ENCODE data around the gene PSMD4. TPM values are rescaled to one million over a fixed set of nuclear protein-coding genes. Genes with fewer than 3 reads are reported as not detected.

Gene PSMD4
- total and polyA plus RNA-seq, 4 donors = 96.9 to 212 (median 178) TPM

- Histone ChIP-seq H3K27ac (ENCODE audit: low read depth in 1 of 2, low read length in 1 of 2) (no peak overlapping the region), H3K36me3 (ENCODE audit: control insufficient read depth in 4 of 4, insufficient read depth in 4 of 4, low read length in 4 of 4) (peaks cover 42 to 65% (median 50%) of the 10 kb centered on the region in 4 donors), H3K27me3 (ENCODE audit: control insufficient read depth in 3 of 3, insufficient read depth in 3 of 3, low read length in 2 of 3) (no peaks in the 10 kb centered on the region), H3K9me3 (ENCODE audit: control insufficient read depth in 4 of 4, insufficient read depth in 3 of 4, low read length in 3 of 4) (no peaks in the 10 kb centered on the region), H3K4me3 (no peak overlapping the region), H3K9ac (ENCODE audit: insufficient read depth in 1 of 2, low read length in 2 of 2) (no peak overlapping the region), H3K4me1 (ENCODE audit: control insufficient read depth in 5 of 5, insufficient read depth in 5 of 5, low read length in 5 of 5) (no peaks in the 10 kb centered on the region)
- 94 to 96% methylated on average over 2 of the region's 2 CpGs for WGBS, 2 donors
- TF ChIP-seq, protein P1, sequence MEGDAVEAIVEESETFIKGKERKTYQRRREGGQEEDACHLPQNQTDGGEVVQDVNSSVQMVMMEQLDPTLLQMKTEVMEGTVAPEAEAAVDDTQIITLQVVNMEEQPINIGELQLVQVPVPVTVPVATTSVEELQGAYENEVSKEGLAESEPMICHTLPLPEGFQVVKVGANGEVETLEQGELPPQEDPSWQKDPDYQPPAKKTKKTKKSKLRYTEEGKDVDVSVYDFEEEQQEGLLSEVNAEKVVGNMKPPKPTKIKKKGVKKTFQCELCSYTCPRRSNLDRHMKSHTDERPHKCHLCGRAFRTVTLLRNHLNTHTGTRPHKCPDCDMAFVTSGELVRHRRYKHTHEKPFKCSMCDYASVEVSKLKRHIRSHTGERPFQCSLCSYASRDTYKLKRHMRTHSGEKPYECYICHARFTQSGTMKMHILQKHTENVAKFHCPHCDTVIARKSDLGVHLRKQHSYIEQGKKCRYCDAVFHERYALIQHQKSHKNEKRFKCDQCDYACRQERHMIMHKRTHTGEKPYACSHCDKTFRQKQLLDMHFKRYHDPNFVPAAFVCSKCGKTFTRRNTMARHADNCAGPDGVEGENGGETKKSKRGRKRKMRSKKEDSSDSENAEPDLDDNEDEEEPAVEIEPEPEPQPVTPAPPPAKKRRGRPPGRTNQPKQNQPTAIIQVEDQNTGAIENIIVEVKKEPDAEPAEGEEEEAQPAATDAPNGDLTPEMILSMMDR (IDR thresholded peaks at IDR 0.05; ENCODE audit: control extremely low read depth, extremely low read depth) = no peak
- ATAC-seq (ENCODE audit: insufficient read depth, low FRiP score) = no peak
- no peak for DNase-seq
These were observed 12.1 kb upstream of the PSMD4 start for GRCh38 chr1:151242442-151242841.

DNA sequence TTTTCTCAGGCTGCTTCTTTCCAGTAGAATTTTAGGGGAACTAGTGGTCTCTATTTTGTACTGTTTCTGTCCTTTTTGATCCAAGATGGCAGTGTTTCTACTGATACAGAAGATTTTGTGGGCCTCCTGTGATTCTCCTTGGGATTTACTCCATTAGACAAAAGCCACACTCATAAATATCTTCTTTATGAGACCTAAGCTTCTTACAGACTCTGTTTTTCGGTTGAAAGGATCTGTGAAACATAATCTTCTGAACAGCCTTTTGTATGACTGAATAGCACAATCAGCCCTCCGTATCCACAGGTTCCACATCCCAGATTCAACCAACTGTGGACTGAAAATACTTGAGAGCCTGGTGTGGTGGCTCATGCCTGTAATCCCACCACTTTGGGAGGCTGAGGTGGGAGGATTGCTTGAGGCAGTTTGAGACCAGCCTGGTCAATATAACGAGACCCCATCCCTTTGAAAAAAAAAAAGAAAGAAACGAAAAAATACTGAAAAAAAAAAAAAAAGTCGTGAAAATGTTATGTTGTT, 10.8 kb upstream of the PSMD4 start:
- ATAC-seq (ENCODE audit: insufficient read depth, low FRiP score) (no peak), DNase-seq (no peak)
- Histone ChIP-seq H3K27ac (ENCODE audit: low read depth in 1 of 2, low read length in 1 of 2) (no peak overlapping the region), H3K9ac (ENCODE audit: insufficient read depth in 1 of 2, low read length in 2 of 2) (no peak overlapping the region), H3K27me3 (ENCODE audit: control insufficient read depth in 3 of 3, insufficient read depth in 3 of 3, low read length in 2 of 3) (no peaks in the 10 kb centered on the region), H3K4me3 (no peak overlapping the region), H3K4me1 (ENCODE audit: control insufficient read depth in 5 of 5, insufficient read depth in 5 of 5, low read length in 5 of 5) (no peaks in the 10 kb centered on the region), H3K9me3 (ENCODE audit: control insufficient read depth in 4 of 4, insufficient read depth in 3 of 4, low read length in 3 of 4) (no peaks in the 10 kb centered on the region), H3K36me3 (ENCODE audit: control insufficient read depth in 4 of 4, insufficient read depth in 4 of 4, low read length in 4 of 4) (peaks cover 31 to 61% (median 52%) of the 10 kb centered on the region in 4 donors)
- 87 to 88% methylated on average over 5 of the region's 5 CpGs for WGBS, 2 donors
- TF ChIP-seq, protein P1 (IDR thresholded peaks at IDR 0.05; ENCODE audit: control extremely low read depth, extremely low read depth) = no peak

DNA sequence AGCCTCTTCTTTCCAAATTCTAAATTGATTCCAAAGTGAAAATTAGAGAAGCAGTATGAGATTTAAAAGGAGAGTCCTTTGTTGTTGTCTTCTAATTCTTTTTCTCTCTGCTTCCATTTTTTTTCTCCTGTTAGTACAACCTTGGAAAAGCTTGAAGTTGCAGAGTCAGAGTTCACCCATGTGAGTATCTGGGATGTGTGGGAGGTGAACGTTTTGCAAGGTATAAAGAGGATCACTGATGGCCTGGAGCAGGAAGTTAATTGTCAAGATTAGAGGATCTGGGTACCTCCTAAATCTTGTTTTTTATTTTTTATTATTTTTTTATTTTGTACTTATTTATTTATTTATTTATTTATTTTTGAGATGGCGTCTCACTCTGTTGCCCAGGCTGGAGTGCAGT, 7.7 kb upstream of the PSMD4 start:
- TF ChIP-seq, protein P1 (IDR thresholded peaks at IDR 0.05; ENCODE audit: control extremely low read depth, extremely low read depth) = no peak
- no peaks in the 10 kb centered on the region for H3K27me3 ChIP-seq (ENCODE audit: control insufficient read depth in 3 of 3, insufficient read depth in 3 of 3, low read length in 2 of 3)
- peaks cover 19 to 51% (median 42%) of the 10 kb centered on the region in 4 donors for H3K36me3 ChIP-seq (ENCODE audit: control insufficient read depth in 4 of 4, insufficient read depth in 4 of 4, low read length in 4 of 4)
- no peak for ATAC-seq (ENCODE audit: insufficient read depth, low FRiP score)
- H3K4me3 ChIP-seq = no peak overlapping the region
- no peaks in the 10 kb centered on the region for H3K9me3 ChIP-seq (ENCODE audit: control insufficient read depth in 4 of 4, insufficient read depth in 3 of 4, low read length in 3 of 4)
- no peak overlapping the region for H3K27ac ChIP-seq (ENCODE audit: low read depth in 1 of 2, low read length in 1 of 2)
- no peak for DNase-seq
- H3K4me1 ChIP-seq (ENCODE audit: control insufficient read depth in 5 of 5, insufficient read depth in 5 of 5, low read length in 5 of 5) = no peaks in the 10 kb centered on the region
- no peak overlapping the region for H3K9ac ChIP-seq (ENCODE audit: insufficient read depth in 1 of 2, low read length in 2 of 2)
- WGBS, 2 donors = 85 to 91% methylated on average over 2 of the region's 2 CpGs

Measured in lung (tissue), 12 donors.